Measurements from ENCODE around the gene IGIP.

The IGIP gene

DNA sequence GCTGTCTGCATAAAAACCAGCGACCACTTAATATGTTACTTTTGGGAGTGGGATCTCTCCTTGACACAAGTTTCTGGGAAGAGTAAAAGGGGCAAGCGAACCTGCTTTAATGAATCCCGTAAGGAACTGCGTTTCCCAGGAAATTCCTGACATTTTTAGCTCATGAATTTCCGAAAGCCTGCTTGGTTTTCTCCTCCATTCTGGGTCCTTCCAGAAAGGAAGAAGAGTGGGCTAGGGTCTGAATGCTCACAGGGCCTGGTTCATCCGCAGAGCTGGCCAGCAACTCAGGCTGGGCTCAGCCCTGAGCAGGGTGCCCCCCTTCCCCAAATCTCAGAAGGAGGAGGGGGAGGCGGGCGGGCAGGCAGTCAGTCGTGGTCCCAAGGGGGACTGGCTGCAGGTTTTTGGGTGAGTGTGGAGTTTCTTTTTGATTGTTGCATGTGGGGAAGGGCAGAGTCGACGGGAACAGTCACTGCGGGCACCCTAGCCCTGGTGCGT is 13.0 kb upstream of the IGIP start:
- H4K5ac ChIP-seq (ENCODE audit: low read length) = no peak overlapping the region
- DNase-seq = peak; percentile 63

DNA sequence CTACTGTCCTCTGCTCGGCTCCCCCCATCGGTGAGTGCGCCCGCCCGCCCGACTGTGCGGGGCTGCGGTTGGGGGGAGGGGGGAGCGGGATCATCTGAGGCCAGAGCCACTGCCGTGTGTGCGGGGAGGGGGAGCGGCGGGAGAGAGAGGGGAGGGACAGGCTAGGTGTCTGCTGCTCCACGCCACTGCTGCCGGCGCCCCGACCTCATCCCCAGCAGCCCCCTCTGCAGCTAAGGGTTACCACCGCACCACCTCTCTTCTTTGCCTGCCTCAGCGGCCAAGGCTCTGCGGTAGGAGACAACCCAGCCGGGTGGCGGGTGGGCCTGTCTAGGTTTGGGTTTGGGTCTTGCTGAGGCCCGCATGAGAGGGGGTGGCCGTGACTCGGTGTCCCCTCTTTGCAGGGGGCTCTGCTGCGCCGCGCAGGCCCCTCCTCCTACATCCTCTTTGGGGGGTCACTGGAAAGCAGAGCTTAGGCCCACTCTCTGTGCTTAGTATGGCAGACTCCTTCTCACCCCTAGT is 12.5 kb upstream of the IGIP start:
- Histone ChIP-seq H2AK5ac (ENCODE audit: low read length) (no peak overlapping the region), H3K27ac (ENCODE audit: low read depth, low read length) (no peak overlapping the region), H4K5ac (ENCODE audit: low read length) (no peak overlapping the region), H3K9ac (ENCODE audit: low read length) (peak overlapping the region; percentile 76), H3K79me1 (ENCODE audit: low read length) (no peaks in the 10 kb centered on the region), H3K18ac (ENCODE audit: low read length) (peak overlapping the region; percentile 29), H3K4me2 (ENCODE audit: low read length) (peak overlapping the region; percentile 78), H3K56ac (ENCODE audit: low read length) (peak overlapping the region; percentile 86), H3K23ac (ENCODE audit: low read length) (peak overlapping the region; percentile 29), H4K8ac (ENCODE audit: low read depth, low read length) (no peak overlapping the region), H3K4me1 (ENCODE audit: control insufficient read depth, low read depth, low read length) (no peaks in the 10 kb centered on the region), H2BK5ac (ENCODE audit: low read length) (no peak overlapping the region), H3K27me3 (ENCODE audit: insufficient read depth, low read length, poor library complexity) (peaks cover 25% of the 10 kb centered on the region), H3K36me3 (ENCODE audit: control insufficient read depth, insufficient read depth, low read length) (no peaks in the 10 kb centered on the region), H3K79me2 (ENCODE audit: control insufficient read depth, insufficient read depth, low read length) (no peaks in the 10 kb centered on the region), H2BK15ac (replicated peaks; ENCODE audit: low read depth) (no peak overlapping the region), H3K4me3 (ENCODE audit: low read length) (peak overlapping the region; percentile 26), H3K4ac (ENCODE audit: low read depth, low read length) (no peak overlapping the region), H2BK120ac (ENCODE audit: low read depth, low read length) (no peak overlapping the region)
- no CpG with 5 or more reads among the region's 28 CpGs for WGBS (ENCODE audit: extremely low coverage, insufficient coverage, low lambda C conversion rate)
- DNase-seq = peak; percentile 52

More for the DNA sequence above, 13.0 kb upstream of the IGIP start:
- H3K56ac ChIP-seq (ENCODE audit: low read length) = peak overlapping the region; percentile 50
- peaks cover 25% of the 10 kb centered on the region for H3K27me3 ChIP-seq (ENCODE audit: insufficient read depth, low read length, poor library complexity)
- H2BK5ac ChIP-seq (ENCODE audit: low read length) = no peak overlapping the region
- no peak overlapping the region for H3K4me3 ChIP-seq (ENCODE audit: low read length)
- H3K36me3 ChIP-seq (ENCODE audit: control insufficient read depth, insufficient read depth, low read length) = no peaks in the 10 kb centered on the region
- H3K18ac ChIP-seq (ENCODE audit: low read length) = peak overlapping the region; percentile 29
- no peak overlapping the region for H2BK120ac ChIP-seq (ENCODE audit: low read depth, low read length)
- no peak overlapping the region for H4K8ac ChIP-seq (ENCODE audit: low read depth, low read length)
- H3K4me1 ChIP-seq (ENCODE audit: control insufficient read depth, low read depth, low read length) = no peaks in the 10 kb centered on the region
- no peak overlapping the region for H3K27ac ChIP-seq (ENCODE audit: low read depth, low read length)
- peak overlapping the region; percentile 17 for H3K9ac ChIP-seq (ENCODE audit: low read length)
- H2BK15ac ChIP-seq (replicated peaks; ENCODE audit: low read depth) = no peak overlapping the region
- H3K79me1 ChIP-seq (ENCODE audit: low read length) = no peaks in the 10 kb centered on the region
- H3K4me2 ChIP-seq (ENCODE audit: low read length) = peak overlapping the region; percentile 78
- no peak overlapping the region for H3K4ac ChIP-seq (ENCODE audit: low read depth, low read length)
- no peak overlapping the region for H3K23ac ChIP-seq (ENCODE audit: low read length)
- no peaks in the 10 kb centered on the region for H3K79me2 ChIP-seq (ENCODE audit: control insufficient read depth, insufficient read depth, low read length)
- no peak overlapping the region for H2AK5ac ChIP-seq (ENCODE audit: low read length)
- WGBS (ENCODE audit: extremely low coverage, insufficient coverage, low lambda C conversion rate) = no CpG with 5 or more reads among the region's 13 CpGs

DNA sequence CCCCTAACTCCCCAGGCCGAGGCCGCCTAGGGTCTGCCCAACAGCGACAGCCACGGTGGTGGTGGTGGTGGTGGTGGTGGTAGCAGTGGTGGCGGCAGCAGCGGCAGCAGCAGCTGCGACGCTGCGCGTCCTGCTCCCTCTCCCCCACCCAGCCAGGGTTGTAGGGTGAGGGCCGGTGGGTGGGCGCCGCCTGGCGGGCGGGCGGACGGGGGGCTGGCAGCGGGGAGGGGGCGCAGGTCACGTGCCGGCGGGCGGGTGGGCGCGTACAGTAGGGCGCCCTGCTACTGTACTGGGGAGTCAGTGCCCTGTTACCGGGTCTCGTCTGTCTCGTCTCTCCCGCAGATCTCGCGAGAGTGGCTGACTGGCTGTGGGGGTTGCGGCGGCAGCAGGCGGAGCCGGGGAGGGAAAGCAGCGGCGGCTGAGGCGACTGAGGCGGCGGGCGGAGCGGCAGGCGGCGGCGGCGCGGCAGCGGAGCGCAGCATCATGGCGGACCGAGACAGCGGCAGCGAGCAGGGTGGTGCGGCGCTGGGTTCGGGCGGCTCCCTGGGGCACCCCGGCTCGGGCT is 12.0 kb upstream of the IGIP start, which contains the start of gene PURA:
PURA (plus strand) TSS at position 411 of the 565 bp plus-strand sequence; CDS start at position 484, 73 bp downstream.
- WGBS (ENCODE audit: extremely low coverage, insufficient coverage, low lambda C conversion rate) = no CpG with 5 or more reads among the region's 60 CpGs
- no peak within 1 kb of the TSS for H3K27ac ChIP-seq (ENCODE audit: low read depth, low read length)
- H2BK120ac ChIP-seq (ENCODE audit: low read depth, low read length) = no peak within 1 kb of the TSS
- peak within 1 kb of the TSS; percentile 73 for H3K23ac ChIP-seq (ENCODE audit: low read length)
- no peaks in the 10 kb centered on the region for H3K4me1 ChIP-seq (ENCODE audit: control insufficient read depth, low read depth, low read length)
- DNase-seq = peak; percentile 95
- peak within 1 kb of the TSS; percentile 78 for H3K4me2 ChIP-seq (ENCODE audit: low read length)
- no peak within 1 kb of the TSS for H3K4ac ChIP-seq (ENCODE audit: low read depth, low read length)
- no peaks in the 10 kb centered on the region for H3K36me3 ChIP-seq (ENCODE audit: control insufficient read depth, insufficient read depth, low read length)
- H3K18ac ChIP-seq (ENCODE audit: low read length) = peak within 1 kb of the TSS; percentile 62
- H4K8ac ChIP-seq (ENCODE audit: low read depth, low read length) = no peak within 1 kb of the TSS
- peak within 1 kb of the TSS; percentile 26 for H3K4me3 ChIP-seq (ENCODE audit: low read length)
- no peak within 1 kb of the TSS for H2AK5ac ChIP-seq (ENCODE audit: low read length)
- H3K27me3 ChIP-seq (ENCODE audit: insufficient read depth, low read length, poor library complexity) = peaks cover 24% of the 10 kb centered on the region
- H3K79me2 ChIP-seq (ENCODE audit: control insufficient read depth, insufficient read depth, low read length) = no peaks in the 10 kb centered on the region
- no peak within 1 kb of the TSS for H2BK5ac ChIP-seq (ENCODE audit: low read length)
- peak within 1 kb of the TSS; percentile 86 for H3K56ac ChIP-seq (ENCODE audit: low read length)
- H4K5ac ChIP-seq (ENCODE audit: low read length) = no peak within 1 kb of the TSS
- H3K79me1 ChIP-seq (ENCODE audit: low read length) = no peaks in the 10 kb centered on the region
- H2BK15ac ChIP-seq (replicated peaks; ENCODE audit: low read depth) = no peak within 1 kb of the TSS
- peak within 1 kb of the TSS; percentile 76 for H3K9ac ChIP-seq (ENCODE audit: low read length)

DNA sequence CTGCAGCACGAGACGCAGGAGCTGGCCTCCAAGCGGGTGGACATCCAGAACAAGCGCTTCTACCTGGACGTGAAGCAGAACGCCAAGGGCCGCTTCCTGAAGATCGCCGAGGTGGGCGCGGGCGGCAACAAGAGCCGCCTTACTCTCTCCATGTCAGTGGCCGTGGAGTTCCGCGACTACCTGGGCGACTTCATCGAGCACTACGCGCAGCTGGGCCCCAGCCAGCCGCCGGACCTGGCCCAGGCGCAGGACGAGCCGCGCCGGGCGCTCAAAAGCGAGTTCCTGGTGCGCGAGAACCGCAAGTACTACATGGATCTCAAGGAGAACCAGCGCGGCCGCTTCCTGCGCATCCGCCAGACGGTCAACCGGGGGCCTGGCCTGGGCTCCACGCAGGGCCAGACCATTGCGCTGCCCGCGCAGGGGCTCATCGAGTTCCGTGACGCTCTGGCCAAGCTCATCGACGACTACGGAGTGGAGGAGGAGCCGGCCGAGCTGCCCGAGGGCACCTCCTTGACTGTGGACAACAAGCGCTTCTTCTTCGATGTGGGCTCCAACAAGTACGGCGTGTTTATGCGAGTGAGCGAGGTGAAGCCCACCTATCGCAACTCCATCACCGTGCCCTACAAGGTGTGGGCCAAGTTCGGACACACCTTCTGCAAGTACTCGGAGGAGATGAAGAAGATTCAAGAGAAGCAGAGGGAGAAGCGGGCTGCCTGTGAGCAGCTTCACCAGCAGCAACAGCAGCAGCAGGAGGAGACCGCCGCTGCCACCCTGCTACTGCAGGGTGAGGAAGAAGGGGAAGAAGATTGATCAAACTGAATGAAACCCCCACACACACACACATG is 11.2 kb upstream of the IGIP start:
- no CpG with 5 or more reads among the region's 65 CpGs for WGBS (ENCODE audit: extremely low coverage, insufficient coverage, low lambda C conversion rate)
- H2BK120ac ChIP-seq (ENCODE audit: low read depth, low read length) = no peak overlapping the region
- peaks cover 18% of the 10 kb centered on the region for H3K27me3 ChIP-seq (ENCODE audit: insufficient read depth, low read length, poor library complexity)
- peak overlapping the region; percentile 62 for H3K18ac ChIP-seq (ENCODE audit: low read length)
- no peak overlapping the region for H3K4ac ChIP-seq (ENCODE audit: low read depth, low read length)
- no peak overlapping the region for H2AK5ac ChIP-seq (ENCODE audit: low read length)
- no peaks in the 10 kb centered on the region for H3K79me2 ChIP-seq (ENCODE audit: control insufficient read depth, insufficient read depth, low read length)
- DNase-seq = peak; percentile 66
- H3K23ac ChIP-seq (ENCODE audit: low read length) = peak overlapping the region; percentile 73
- H4K5ac ChIP-seq (ENCODE audit: low read length) = no peak overlapping the region
- peak overlapping the region; percentile 25 for H3K4me3 ChIP-seq (ENCODE audit: low read length)
- H3K4me1 ChIP-seq (ENCODE audit: control insufficient read depth, low read depth, low read length) = no peaks in the 10 kb centered on the region
- H2BK5ac ChIP-seq (ENCODE audit: low read length) = no peak overlapping the region
- peak overlapping the region; percentile 86 for H3K56ac ChIP-seq (ENCODE audit: low read length)
- H2BK15ac ChIP-seq (replicated peaks; ENCODE audit: low read depth) = no peak overlapping the region
- no peak overlapping the region for H3K27ac ChIP-seq (ENCODE audit: low read depth, low read length)
- H3K36me3 ChIP-seq (ENCODE audit: control insufficient read depth, insufficient read depth, low read length) = no peaks in the 10 kb centered on the region
- H3K79me1 ChIP-seq (ENCODE audit: low read length) = no peaks in the 10 kb centered on the region
- H4K8ac ChIP-seq (ENCODE audit: low read depth, low read length) = no peak overlapping the region
- peak overlapping the region; percentile 59 for H3K9ac ChIP-seq (ENCODE audit: low read length)
- H3K4me2 ChIP-seq (ENCODE audit: low read length) = peak overlapping the region; percentile 25

DNA sequence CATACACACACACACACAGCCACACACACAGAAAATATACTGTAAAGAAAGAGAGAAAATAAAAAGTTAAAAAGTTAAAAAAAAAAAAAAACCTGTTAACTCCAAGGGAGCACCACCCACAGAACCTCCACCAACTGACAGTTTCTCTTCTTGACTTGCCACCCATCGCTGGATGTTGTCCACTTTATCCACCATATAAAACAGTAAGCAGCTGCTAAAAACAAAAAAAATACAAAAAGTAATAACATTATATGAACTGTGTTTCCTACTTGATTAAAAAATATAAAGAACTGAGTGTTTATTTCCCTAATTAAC is 10.6 kb upstream of the IGIP start:
- Histone ChIP-seq H3K79me1 (ENCODE audit: low read length) (no peaks in the 10 kb centered on the region), H4K8ac (ENCODE audit: low read depth, low read length) (no peak overlapping the region), H3K4ac (ENCODE audit: low read depth, low read length) (no peak overlapping the region), H3K4me1 (ENCODE audit: control insufficient read depth, low read depth, low read length) (no peaks in the 10 kb centered on the region), H3K9ac (ENCODE audit: low read length) (peak overlapping the region; percentile 59), H2BK15ac (replicated peaks; ENCODE audit: low read depth) (no peak overlapping the region), H3K18ac (ENCODE audit: low read length) (no peak overlapping the region), H3K56ac (ENCODE audit: low read length) (no peak overlapping the region), H3K36me3 (ENCODE audit: control insufficient read depth, insufficient read depth, low read length) (no peaks in the 10 kb centered on the region), H3K4me3 (ENCODE audit: low read length) (no peak overlapping the region), H3K4me2 (ENCODE audit: low read length) (peak overlapping the region; percentile 25), H2BK120ac (ENCODE audit: low read depth, low read length) (no peak overlapping the region), H3K27ac (ENCODE audit: low read depth, low read length) (no peak overlapping the region), H3K23ac (ENCODE audit: low read length) (no peak overlapping the region), H3K27me3 (ENCODE audit: insufficient read depth, low read length, poor library complexity) (peaks cover 18% of the 10 kb centered on the region), H2BK5ac (ENCODE audit: low read length) (no peak overlapping the region), H3K79me2 (ENCODE audit: control insufficient read depth, insufficient read depth, low read length) (no peaks in the 10 kb centered on the region), H2AK5ac (ENCODE audit: low read length) (no peak overlapping the region), H4K5ac (ENCODE audit: low read length) (no peak overlapping the region)
- WGBS (ENCODE audit: extremely low coverage, insufficient coverage, low lambda C conversion rate) = no CpG with 5 or more reads among the region's 1 CpG
- no peak for DNase-seq
